ENCODE data around the gene RRP1B. TPM values are rescaled to one million over a fixed set of nuclear protein-coding genes. Genes with fewer than 3 reads are reported as not detected.

Gene RRP1B
- total and polyA plus RNA-seq, 2 of the 13 experiments (the other 11 are each of a cell fraction or from before 2014, with no cell fraction given): 16.3 to 46.2 TPM

GRCh38 chr21:43703035-43703880 is 43.9 kb downstream of the RRP1B start (continued):
- TF ChIP-seq FOXP4 (CRISPR knock-in tag; IDR thresholded peaks at IDR 0.05) (no peak), JDP2 (CRISPR knock-in tag; IDR thresholded peaks at IDR 0.05; ENCODE audit: borderline replicate concordance) (no peak), LBX2 (CRISPR knock-in tag; IDR thresholded peaks at IDR 0.05; ENCODE audit: borderline replicate concordance) (no peak), ZNF710 (CRISPR knock-in tag; IDR thresholded peaks at IDR 0.05; ENCODE audit: borderline replicate concordance) (no peak), DNMT3B (CRISPR knock-in tag; conservative IDR thresholded peaks at IDR 0.05) (no peak), ZNF280B (CRISPR knock-in tag; IDR thresholded peaks at IDR 0.05; ENCODE audit: borderline replicate concordance) (no peak), PATZ1 (CRISPR knock-in tag; IDR thresholded peaks at IDR 0.05) (peak; percentile 33; the same call in 1 of the 2 replicates), POLR2G (IDR thresholded peaks at IDR 0.05; ENCODE audit: low read depth, low read length) (no peak), UBTF (CRISPR knock-in tag; IDR thresholded peaks at IDR 0.05) (0 out of 2 replicates have a peak, but pooled peaks have one; percentile 30), ZNF770 (CRISPR knock-in tag; IDR thresholded peaks at IDR 0.05) (peak; percentile 70), GFI1 (CRISPR knock-in tag; IDR thresholded peaks at IDR 0.05; ENCODE audit: borderline replicate concordance) (peak; percentile 26; the same call in 1 of the 2 replicates), TEAD3 (CRISPR knock-in tag; optimal IDR thresholded peaks at IDR 0.05; ENCODE audit: borderline replicate concordance) (peak; percentile 69), MIER2 (CRISPR knock-in tag; IDR thresholded peaks at IDR 0.05) (0 out of 2 replicates have a peak, but pooled peaks have one; percentile 5), POLR2A (IDR thresholded peaks at IDR 0.05; ENCODE audit: insufficient read depth in 1 of 2, low read depth in 2 of 2, low read length in 2 of 2) (peak in 1 of 2 experiments; percentile 35; a peak in 1 of 4 replicates)
